Endothelial cell (in vitro differentiated cells): ENCODE measurements around the gene DPEP3. TPM values are rescaled to one million over a fixed set of nuclear protein-coding genes. Genes with fewer than 3 reads are reported as not detected.

Source experiments
- DNase-seq: peaks from one replicate; pipeline ENCODE4 v3.0.0; 2021; ENCODE audit warnings: low spot score
- H3K27ac Mint-ChIP-seq: one replicate; pipeline ENCODE4 v1.8.0; 2021; ENCODE audit warnings: mixed read lengths, inconsistent platforms; ENCODE audit not compliant: unreplicated experiment
- H3K27me3 Mint-ChIP-seq: one replicate; pipeline ENCODE4 v1.8.0; 2021; ENCODE audit warnings: mild to moderate bottlenecking, moderate library complexity, mixed read lengths, inconsistent platforms; ENCODE audit not compliant: unreplicated experiment
- H3K36me3 Mint-ChIP-seq: one replicate; pipeline ENCODE4 v1.8.0; 2021; ENCODE audit warnings: mild to moderate bottlenecking, low read depth, mixed read lengths, inconsistent platforms; ENCODE audit not compliant: unreplicated experiment
- H3K4me1 Mint-ChIP-seq: one replicate; pipeline ENCODE4 v1.8.0; 2021; ENCODE audit warnings: mild to moderate bottlenecking, mixed read lengths, inconsistent platforms; ENCODE audit not compliant: unreplicated experiment
- H3K4me3 Mint-ChIP-seq: one replicate; pipeline ENCODE4 v1.8.0; 2021; ENCODE audit warnings: mild to moderate bottlenecking, mixed read lengths, inconsistent platforms; ENCODE audit not compliant: unreplicated experiment
- H3K9me3 Mint-ChIP-seq: one replicate; pipeline ENCODE4 v1.8.0; 2021; ENCODE audit warnings: mixed read lengths, inconsistent platforms; ENCODE audit not compliant: unreplicated experiment
- CTCF ChIP-seq: fragments of 200-600 bp; sonication (generic); IDR thresholded peaks from one replicate; pipeline ENCODE4 v1.5.0; 2021; ENCODE audit warnings: antibody characterized with exemption; ENCODE audit not compliant: unreplicated experiment
- total RNA-seq: library from RNA; stranded (reverse); fragmentation: NEBNext Ultra II Directional; extraction: Animal tissue kit (Norgen Biotek cat#: 25700); gene quantifications from one replicate; pipeline ENCODE4 v1.2.1, GENCODE V29; 2021; ENCODE audit not compliant: unreplicated experiment

Gene DPEP3
- total RNA-seq, 1 donor from 2014 or later: not detected

- no peak for TF ChIP-seq CTCF
- H3K9me3 Mint-ChIP-seq: no peaks in the 10 kb centered on the region
- no peak overlapping the region for H3K4me3 Mint-ChIP-seq
- no peak overlapping the region for H3K27ac Mint-ChIP-seq
- peaks cover 23% of the 10 kb centered on the region for H3K36me3 Mint-ChIP-seq
- no peak for DNase-seq
- H3K27me3 Mint-ChIP-seq: peaks cover 8% of the 10 kb centered on the region
- H3K4me1 Mint-ChIP-seq: no peaks in the 10 kb centered on the region
Observed at GRCh38 chr16:67954421-67955196, 25.7 kb downstream of the DPEP3 start.

DNA sequence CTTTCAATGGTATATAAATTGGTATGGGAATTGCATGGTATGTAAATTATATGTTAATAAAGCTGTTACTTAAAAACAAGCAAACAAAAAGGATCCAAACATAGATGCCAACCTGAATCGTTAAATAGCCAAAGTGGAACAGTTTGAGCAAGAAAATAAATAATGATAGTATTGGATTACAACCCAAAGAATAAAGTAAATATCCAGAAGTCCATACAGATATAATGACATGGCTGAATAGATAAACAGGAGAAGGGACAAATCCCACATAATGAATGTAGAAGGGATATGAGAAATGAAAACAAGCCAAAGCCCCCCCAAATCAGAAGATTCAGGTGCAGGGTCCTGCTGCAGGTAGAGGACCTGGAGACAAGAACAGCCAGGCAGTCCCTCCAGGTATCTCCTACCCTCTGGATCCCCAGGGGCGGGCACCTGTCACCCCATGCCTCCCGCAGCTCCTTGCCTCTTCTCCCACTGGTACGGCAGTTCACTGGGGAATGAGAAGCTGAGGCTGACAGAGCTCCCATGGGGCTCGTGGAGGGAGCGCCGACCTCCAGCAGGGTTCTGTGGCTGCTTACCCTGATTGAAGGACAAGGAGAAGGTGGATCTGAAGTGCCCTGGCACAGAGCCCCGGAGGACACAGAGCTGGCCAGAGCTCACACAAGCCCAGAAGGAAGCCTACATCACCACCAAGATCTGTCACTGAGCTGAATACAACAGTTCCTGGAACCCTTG, 26.5 kb downstream of the DPEP3 start:
- Mint-ChIP-seq H3K36me3 (peaks cover 23% of the 10 kb centered on the region), H3K27me3 (peaks cover 7% of the 10 kb centered on the region), H3K9me3 (no peaks in the 10 kb centered on the region), H3K4me3 (no peak overlapping the region), H3K4me1 (no peaks in the 10 kb centered on the region), H3K27ac (no peak overlapping the region)
- no peak for DNase-seq
- TF ChIP-seq CTCF: no peak

GRCh38 chr16:67951485-67951884, 28.8 kb downstream of the DPEP3 start:
- H3K36me3 Mint-ChIP-seq: peaks cover 17% of the 10 kb centered on the region
- H3K4me3 Mint-ChIP-seq: no peak overlapping the region
- H3K27ac Mint-ChIP-seq: no peak overlapping the region
- TF ChIP-seq CTCF: no peak
- no peaks in the 10 kb centered on the region for H3K9me3 Mint-ChIP-seq
- no peaks in the 10 kb centered on the region for H3K4me1 Mint-ChIP-seq
- H3K27me3 Mint-ChIP-seq: peaks cover 4% of the 10 kb centered on the region
- no peak for DNase-seq

- H3K36me3 Mint-ChIP-seq: peaks cover 17% of the 10 kb centered on the region
- no peaks in the 10 kb centered on the region for H3K9me3 Mint-ChIP-seq
- no peak overlapping the region for H3K4me3 Mint-ChIP-seq
- DNase-seq: no peak
- TF ChIP-seq CTCF: no peak
- H3K4me1 Mint-ChIP-seq: no peaks in the 10 kb centered on the region
- peaks cover 5% of the 10 kb centered on the region for H3K27me3 Mint-ChIP-seq
- H3K27ac Mint-ChIP-seq: no peak overlapping the region
Observed at GRCh38 chr16:67950335-67950843, 29.9 kb downstream of the DPEP3 start.

GRCh38 chr16:67949645-67950044, 30.7 kb downstream of the DPEP3 start:
- no peak for TF ChIP-seq CTCF

More at GRCh38 chr16:67949645-67950044, 30.7 kb downstream of the DPEP3 start:
- Mint-ChIP-seq H3K4me1 (no peaks in the 10 kb centered on the region), H3K9me3 (no peaks in the 10 kb centered on the region), H3K4me3 (no peak overlapping the region), H3K36me3 (peaks cover 17% of the 10 kb centered on the region), H3K27ac (no peak overlapping the region), H3K27me3 (peaks cover 8% of the 10 kb centered on the region)
- no peak for DNase-seq
